Astrocyte of the spinal cord (primary cell): ENCODE data around the gene LIMS1.
A peak's percentile ranks its signal among the peaks of the same experiment; 100 is the strongest.

ENCODE experiments used
- DNase-seq: peaks from one replicate; pipeline ENCODE4 v3.0.0; 2011; ENCODE audit warnings: low read depth, low spot score
- H3K4me3 ChIP-seq: 2 replicates; pipeline ENCODE4 v1.5.1; 2011; ENCODE audit warnings: low read depth, mild to moderate bottlenecking, low read length, moderate library complexity
- CTCF ChIP-seq: IDR thresholded peaks from 2 replicates; pipeline ENCODE4 v1.5.1; 2012; ENCODE audit warnings: low read depth, mild to moderate bottlenecking, low read length, inconsistent platforms
- in situ Hi-C: cut with HindIII; loops from 2 replicates; pipeline ENCODE4 v1.10.0; 2017; ENCODE audit warnings: low sequenced_read_pairs

LIMS1 gene

DNA sequence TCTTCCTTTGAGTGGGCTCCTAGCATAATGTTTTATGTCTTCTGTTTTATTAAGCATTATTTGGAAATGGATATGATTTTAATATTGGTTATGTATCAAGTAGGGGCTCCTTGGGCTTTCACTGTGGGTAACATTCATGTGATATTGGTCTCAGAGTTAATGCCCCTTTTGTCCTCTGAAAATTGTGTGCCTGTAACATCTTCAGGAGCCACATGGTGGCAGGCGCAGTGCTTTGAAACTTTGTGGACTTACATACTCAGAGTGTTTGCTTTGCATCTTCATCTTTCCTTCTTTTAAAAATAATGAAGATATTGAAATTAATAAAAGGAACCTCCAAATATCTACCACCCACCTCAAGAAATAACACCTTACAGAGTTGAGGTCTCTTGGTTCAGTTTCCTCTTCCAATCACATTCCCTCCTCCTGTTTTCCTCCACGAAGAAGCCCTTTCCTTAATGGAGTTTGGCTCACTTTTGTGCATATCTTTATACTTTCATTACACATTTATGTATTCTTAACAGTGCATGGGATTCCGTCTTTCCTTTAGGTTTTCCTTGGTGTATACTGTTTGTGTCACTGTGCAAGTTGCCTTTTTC lies 73.5 kb downstream of the LIMS1 start:
- peak; percentile 66 for TF ChIP-seq CTCF
- in situ Hi-C loops = no loop called here
- DNase-seq = peak; percentile 60
- H3K4me3 ChIP-seq = no peak overlapping the region

- TF ChIP-seq CTCF = no peak
- DNase-seq = no peak
- no peak overlapping the region for H3K4me3 ChIP-seq
- in situ Hi-C loops = no loop called here
These were observed 76.8 kb downstream of the LIMS1 start for GRCh38 chr2:108611021-108611420.

- peak; percentile 46 for DNase-seq
- H3K4me3 ChIP-seq = no peak overlapping the region
- TF ChIP-seq CTCF = no peak
- in situ Hi-C loops = no loop called here
These were observed 77.9 kb downstream of the LIMS1 start for GRCh38 chr2:108612153-108612513.

GRCh38 chr2:108612514-108613183 lies 78.4 kb downstream of the LIMS1 start:
- TF ChIP-seq CTCF = no peak
- H3K4me3 ChIP-seq = no peak overlapping the region
- no peak for DNase-seq
- in situ Hi-C loops = no loop called here

DNA sequence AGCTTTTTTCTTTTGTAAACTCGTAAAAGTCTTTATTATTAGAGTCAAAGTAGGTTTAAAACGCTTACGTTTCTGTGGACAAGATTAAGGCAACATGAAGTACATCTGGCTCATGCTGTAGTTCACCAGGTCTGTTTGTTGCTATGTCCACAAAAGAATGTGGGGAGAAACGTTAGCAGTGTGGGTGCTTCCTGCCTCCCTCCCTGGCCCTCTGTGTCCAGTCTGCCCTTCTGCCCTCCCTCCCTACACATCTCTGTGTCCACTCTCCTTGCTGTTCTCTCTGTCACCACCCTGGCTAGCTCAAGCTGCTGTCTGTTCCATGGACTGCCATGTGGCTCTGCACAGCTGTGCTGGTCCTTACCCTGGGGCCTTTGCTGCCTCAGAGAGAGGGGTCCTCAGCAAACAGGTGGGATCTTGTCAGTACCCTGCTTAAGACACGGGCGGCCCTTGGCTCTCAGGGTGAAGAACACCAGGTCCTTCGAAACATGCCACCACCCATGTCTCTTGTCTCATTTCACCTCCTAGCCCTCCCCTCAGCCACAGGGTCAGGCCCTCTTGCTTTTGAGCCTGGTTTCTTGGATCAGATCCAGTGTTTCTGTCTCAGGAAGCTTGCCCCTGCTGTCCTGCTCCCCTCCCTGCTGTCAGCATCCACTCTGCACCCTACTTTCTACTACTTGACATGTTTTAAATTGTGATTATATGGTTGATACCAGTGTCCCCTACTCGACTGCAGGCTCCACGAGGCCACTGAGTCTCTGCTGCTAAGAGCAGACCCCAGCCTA lies 79.2 kb downstream of the LIMS1 start:
- in situ Hi-C loops = no loop called here
- no peak for TF ChIP-seq CTCF
- DNase-seq = no peak
- H3K4me3 ChIP-seq = no peak overlapping the region

GRCh38 chr2:108614043-108614545 lies 79.8 kb downstream of the LIMS1 start:
- no peak overlapping the region for H3K4me3 ChIP-seq
- no peak for TF ChIP-seq CTCF
- in situ Hi-C loops = no loop called here
- DNase-seq = no peak
